ENCODE data around the gene CEP170B.
"Not testable (repeated sequence)": the region's sequence is repeated elsewhere in the genome, so short reads cannot be mapped to it uniquely, and the experiment has no call there.

Gene CEP170B

GRCh38 chr14:104879201-104879982 lies 14.3 kb downstream of the CEP170B start:
- ATAC-seq (no peak), DNase-seq (no peak)

DNA sequence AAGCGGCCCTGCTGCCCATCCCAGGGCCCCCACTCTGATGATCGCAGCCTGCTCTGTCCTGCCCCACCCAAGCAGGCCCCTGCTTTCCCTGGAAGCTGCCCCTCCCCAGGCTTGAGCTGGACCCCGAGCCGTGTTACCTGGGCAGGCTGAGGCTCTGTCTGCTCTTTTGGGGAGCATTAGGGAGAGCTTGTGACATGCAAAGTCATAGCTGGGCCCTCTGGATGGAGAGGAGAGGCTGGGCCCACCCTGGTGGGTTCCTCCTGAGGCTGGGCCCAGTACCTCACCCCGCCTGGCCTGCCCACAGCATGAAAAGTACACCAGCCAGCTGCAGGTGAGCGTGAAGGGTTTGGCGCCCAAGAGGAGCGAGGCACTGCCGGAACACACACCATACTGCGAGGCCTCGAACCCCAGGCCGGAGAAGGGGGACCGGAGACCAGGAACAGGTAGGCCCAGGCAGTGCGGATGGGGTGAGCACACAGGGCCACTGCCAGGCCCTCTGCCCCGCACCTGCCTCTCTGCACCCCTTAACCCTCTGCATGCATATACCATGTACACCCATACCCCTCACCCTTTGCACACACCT lies 15.0 kb downstream of the CEP170B start:
- ATAC-seq, result no peak
- DNase-seq, result no peak

GRCh38 chr14:104880584-104881210 lies 15.6 kb downstream of the CEP170B start:
- ATAC-seq, result no peak
- no peak for DNase-seq

GRCh38 chr14:104881369-104881979 lies 16.4 kb downstream of the CEP170B start:
- DNase-seq (no peak), ATAC-seq (no peak)

- peak; percentile 48 for ATAC-seq
Observed at GRCh38 chr14:104882325-104882973, 17.4 kb downstream of the CEP170B start.

DNA sequence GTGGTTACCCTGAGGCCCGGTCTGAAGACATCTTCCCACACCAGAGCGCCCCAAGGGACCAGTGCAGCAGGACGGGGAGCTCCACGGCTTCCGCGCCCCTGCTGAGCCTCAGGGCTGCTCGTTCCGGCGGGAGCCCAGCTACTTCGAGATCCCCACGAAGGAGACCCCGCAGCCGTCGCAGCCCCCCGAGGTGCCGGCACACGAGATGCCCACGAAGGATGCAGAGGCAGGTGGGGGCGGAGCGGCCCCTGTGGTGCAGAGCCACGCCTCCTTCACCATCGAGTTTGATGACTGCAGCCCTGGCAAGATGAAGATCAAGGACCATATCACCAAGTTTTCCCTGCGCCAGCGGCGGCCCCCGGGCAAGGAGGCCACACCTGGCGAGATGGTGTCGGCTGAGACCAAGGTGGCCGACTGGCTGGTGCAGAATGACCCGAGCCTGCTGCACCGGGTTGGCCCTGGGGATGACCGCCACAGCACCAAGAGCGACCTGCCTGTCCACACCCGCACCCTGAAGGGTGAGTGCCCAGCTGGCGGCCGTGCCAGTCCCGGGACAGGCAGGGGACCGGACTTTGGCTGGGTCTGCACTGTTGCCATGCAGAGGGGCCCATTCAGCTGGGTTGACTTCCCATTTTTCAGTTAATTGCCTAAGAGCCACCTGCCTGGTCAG lies 18.1 kb downstream of the CEP170B start:
- DNase-seq (no peak), ATAC-seq (no peak)

More at GRCh38 chr14:104882325-104882973, 17.4 kb downstream of the CEP170B start:
- peak; percentile 30 for DNase-seq

DNA sequence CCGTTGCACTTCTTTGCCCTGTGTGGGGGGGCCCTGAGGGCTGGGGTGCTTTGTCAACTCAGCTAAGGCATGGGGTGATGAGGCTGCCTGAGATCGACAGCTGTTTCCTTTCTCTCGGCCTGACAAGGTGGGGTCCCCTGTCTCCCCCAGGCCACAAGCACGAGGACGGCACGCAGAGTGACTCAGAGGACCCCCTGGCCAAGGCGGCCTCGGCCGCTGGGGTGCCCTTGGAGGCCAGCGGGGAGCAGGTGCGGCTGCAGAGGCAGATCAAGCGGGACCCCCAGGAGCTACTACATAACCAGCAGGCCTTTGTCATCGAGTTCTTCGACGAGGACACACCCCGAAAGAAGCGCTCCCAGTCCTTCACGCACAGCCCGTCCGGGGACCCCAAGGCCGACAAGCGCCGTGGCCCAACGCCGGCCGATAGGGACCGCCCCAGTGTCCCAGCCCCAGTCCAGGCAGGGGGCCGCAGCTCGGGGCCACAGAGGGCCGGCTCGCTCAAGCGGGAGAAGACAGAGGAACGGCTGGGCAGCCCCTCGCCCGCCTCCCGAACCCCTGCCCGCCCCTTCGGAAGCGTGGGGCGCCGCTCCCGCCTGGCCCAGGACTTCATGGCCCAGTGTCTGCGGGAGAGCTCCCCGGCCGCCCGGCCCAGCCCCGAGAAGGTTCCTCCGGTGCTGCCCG lies 18.8 kb downstream of the CEP170B start:
- DNase-seq (no peak), ATAC-seq (no peak)

- not testable (repeated sequence) for ATAC-seq, DNase-seq
Observed at GRCh38 chr14:104884381-104884780, 19.3 kb downstream of the CEP170B start.

GRCh38 chr14:104885031-104885972 lies 20.2 kb downstream of the CEP170B start:
- ATAC-seq (no peak), DNase-seq (no peak)

GRCh38 chr14:104885973-104886689 lies 21.1 kb downstream of the CEP170B start:
- DNase-seq (no peak), ATAC-seq (no peak)

DNA sequence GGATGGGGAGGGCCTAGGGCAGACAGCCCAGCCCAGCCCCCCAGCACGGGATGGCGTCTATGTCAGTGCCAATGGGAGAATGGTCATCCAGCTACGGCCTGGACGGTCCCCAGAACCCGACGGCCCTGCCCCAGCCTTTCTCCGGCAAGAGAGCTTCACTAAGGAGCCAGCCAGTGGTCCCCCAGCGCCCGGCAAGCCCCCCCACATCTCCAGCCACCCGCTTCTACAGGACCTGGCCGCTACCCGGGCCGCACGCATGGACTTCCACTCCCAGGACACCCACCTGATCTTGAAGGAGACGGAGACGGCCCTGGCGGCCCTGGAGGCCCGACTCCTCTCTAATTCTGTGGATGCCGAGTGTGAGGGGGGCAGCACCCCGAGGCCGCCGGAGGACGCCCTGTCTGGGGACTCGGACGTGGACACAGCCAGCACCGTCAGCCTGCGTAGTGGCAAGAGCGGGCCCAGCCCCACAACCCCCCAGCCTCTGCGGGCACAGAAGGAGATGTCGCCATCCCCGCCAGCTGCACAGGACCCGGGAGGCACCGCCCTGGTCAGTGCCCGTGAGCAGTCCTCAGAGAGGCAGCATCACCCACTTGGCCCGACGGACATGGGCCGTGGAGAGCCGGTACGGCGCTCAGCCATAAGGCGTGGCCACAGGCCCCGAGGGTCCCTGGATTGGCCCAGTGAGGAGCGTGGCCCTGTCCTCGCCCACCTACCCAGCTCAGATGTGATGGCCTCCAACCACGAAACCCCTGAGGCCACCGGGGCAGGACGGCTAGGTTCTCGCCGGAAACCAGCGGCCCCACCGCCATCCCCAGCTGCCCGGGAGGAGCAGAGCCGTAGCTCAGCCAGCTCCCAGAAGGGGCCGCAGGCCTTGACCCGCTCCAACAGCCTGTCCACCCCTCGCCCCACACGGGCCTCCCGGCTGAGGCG lies 21.9 kb downstream of the CEP170B start:
- ATAC-seq (no peak), DNase-seq (no peak)

- no peak for ATAC-seq
- DNase-seq, result peak; percentile 2
Observed at GRCh38 chr14:104887623-104888488, 22.8 kb downstream of the CEP170B start.

DNA sequence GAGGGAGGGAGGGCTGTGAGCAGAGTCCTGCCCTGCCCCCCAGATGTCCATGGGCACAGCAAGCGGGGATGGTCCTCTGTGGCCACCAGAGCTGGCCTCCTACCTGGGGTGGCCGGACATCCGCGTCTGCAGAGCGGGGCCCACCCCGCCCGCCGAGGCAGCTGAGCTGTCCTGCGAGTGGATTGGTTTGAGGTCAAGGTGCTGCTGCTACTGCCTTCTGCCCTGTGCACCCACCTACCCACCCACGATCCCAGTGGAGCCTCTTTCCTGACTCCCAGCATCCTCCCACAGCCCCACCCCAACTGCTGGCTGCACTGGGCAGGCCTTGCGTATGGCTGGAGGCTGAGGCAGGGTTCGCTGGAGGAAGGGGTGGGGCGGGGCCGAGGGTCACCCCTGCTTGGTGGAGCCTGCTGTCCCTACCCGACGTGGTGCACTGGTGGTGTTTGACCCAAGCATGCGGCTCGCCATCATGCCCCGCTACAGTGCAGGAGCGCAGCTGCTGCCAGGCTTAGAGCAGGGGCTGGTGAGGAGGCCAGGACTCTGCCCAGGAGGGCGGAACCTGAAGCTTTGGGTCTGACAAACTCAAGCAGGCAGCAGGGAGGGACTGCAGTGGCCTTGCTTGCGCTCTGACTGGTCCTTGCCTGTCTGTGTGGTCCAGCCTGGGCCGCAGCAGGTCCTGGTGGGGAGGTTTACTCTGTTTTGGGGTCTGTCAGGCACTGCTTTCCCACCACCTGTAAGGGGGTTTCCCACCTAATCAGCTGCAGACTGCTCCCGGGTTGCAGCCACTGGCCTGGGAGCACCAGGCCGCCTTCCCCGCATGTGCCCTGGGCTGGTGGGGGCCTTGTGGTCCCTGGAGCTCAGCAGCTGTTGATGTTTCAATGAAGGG lies 23.7 kb downstream of the CEP170B start:
- ATAC-seq (no peak), DNase-seq (peak; percentile 4)

DNA sequence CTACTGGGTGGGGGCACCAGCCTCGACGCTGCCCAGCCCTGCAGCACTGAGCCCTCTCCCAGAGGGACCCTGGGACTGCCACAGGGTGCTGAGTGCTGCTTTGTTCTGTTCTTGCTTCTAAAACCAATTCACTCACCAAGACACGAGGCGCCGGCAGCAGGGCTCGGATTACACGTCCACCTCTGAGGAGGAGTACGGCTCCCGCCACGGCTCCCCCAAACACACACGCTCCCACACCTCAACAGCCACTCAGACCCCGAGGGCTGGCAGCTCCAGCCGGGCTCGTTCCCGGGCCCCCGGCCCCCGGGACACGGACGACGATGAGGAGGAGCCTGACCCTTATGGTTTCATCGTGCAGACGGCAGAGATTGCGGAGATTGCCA lies 24.3 kb downstream of the CEP170B start:
- ATAC-seq, result no peak
- no peak for DNase-seq

DNA sequence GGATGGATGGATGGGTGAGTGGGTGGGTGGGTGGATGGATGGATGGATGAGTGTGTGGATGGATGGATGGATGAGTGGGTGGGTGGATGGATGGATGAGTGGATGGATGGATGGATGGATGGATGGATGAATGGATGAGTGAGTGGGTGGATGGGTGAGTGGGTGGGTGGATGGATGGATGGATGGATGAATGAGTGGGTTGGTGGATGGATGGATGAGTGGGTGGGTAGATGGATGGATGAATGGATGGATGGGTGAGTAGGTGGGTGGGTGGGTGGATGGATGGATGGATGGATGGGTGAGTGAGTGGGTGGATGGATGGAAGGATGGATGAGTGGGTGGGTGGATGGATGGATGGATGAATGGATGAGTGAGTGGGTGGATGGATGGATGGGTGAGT lies 25.2 kb downstream of the CEP170B start:
- DNase-seq, ATAC-seq: not testable (repeated sequence)

GRCh38 chr14:104891121-104891551 lies 26.1 kb downstream of the CEP170B start:
- DNase-seq, result no peak
- ATAC-seq, result no peak
